ENCODE results near the gene PPP2R2C. TPM values are rescaled to one million over a fixed set of nuclear protein-coding genes. Genes with fewer than 3 reads are reported as not detected.

Gene PPP2R2C
- polyA plus RNA-seq, 1 donor from 2014 or later: 34.4 TPM

- TF ChIP-seq RAD21 (conservative IDR thresholded peaks at IDR 0.05) (no peak), TAF1 (IDR thresholded peaks at IDR 0.05; ENCODE audit: low read depth) (no peak), MXI1 (conservative IDR thresholded peaks at IDR 0.05; ENCODE audit: poor library complexity, severe bottlenecking) (no peak), REST (IDR thresholded peaks at IDR 0.05; ENCODE audit: borderline replicate concordance) (no peak), POLR2AphosphoS5 (IDR thresholded peaks at IDR 0.05) (no peak), EP300 (conservative IDR thresholded peaks at IDR 0.05; ENCODE audit: poor library complexity, severe bottlenecking) (no peak), SMC3 (conservative IDR thresholded peaks at IDR 0.05; ENCODE audit: poor library complexity) (no peak), EZH2 (IDR thresholded peaks at IDR 0.05; ENCODE audit: borderline replicate concordance, insufficient read depth, low read length, poor library complexity, severe bottlenecking) (no peak), CTCF (IDR thresholded peaks at IDR 0.05; ENCODE audit: poor library complexity, severe bottlenecking) (no peak)
- Histone ChIP-seq H3K4me2 (ENCODE audit: low read length) (no peak overlapping the region), H3K4me3 (ENCODE audit: low read length) (no peak overlapping the region), H3F3A (ENCODE audit: insufficient read depth, low read length, poor library complexity, severe bottlenecking) (peaks cover 6% of the 10 kb centered on the region), H3K27me3 (ENCODE audit: insufficient read depth, low read depth, low read length) (no peaks in the 10 kb centered on the region), H3K9ac (ENCODE audit: low read length) (no peak overlapping the region), H3K9me3 (ENCODE audit: low read length) (no peaks in the 10 kb centered on the region), H2AFZ (ENCODE audit: low read depth, low read length) (no peak overlapping the region), H3K9me2 (ENCODE audit: insufficient read depth, low read length) (no peaks in the 10 kb centered on the region), H3K27ac (ENCODE audit: low read length) (no peak overlapping the region), H3K79me2 (replicated peaks; ENCODE audit: insufficient read depth, low read length) (no peaks in the 10 kb centered on the region), H3K36me3 (ENCODE audit: insufficient read depth, low read length) (no peaks in the 10 kb centered on the region), H4K20me1 (ENCODE audit: insufficient read depth) (no peaks in the 10 kb centered on the region)
Measured at GRCh38 chr4:6391852-6392188, 80.6 kb downstream of the PPP2R2C start.

GRCh38 chr4:6391186-6391851, 81.1 kb downstream of the PPP2R2C start:
- no peaks in the 10 kb centered on the region for H3K36me3 ChIP-seq (ENCODE audit: insufficient read depth, low read length)
- H3K9me2 ChIP-seq (ENCODE audit: insufficient read depth, low read length): no peaks in the 10 kb centered on the region
- H4K20me1 ChIP-seq (ENCODE audit: insufficient read depth): no peaks in the 10 kb centered on the region
- H3K9ac ChIP-seq (ENCODE audit: low read length): no peak overlapping the region
- H2AFZ ChIP-seq (ENCODE audit: low read depth, low read length): no peak overlapping the region
- peaks cover 6% of the 10 kb centered on the region for H3F3A ChIP-seq (ENCODE audit: insufficient read depth, low read length, poor library complexity, severe bottlenecking)
- H3K79me2 ChIP-seq (replicated peaks; ENCODE audit: insufficient read depth, low read length): no peaks in the 10 kb centered on the region
- H3K27me3 ChIP-seq (ENCODE audit: insufficient read depth, low read depth, low read length): no peaks in the 10 kb centered on the region
- no peaks in the 10 kb centered on the region for H3K9me3 ChIP-seq (ENCODE audit: low read length)
- H3K4me3 ChIP-seq (ENCODE audit: low read length): no peak overlapping the region
- no peak overlapping the region for H3K27ac ChIP-seq (ENCODE audit: low read length)
- TF ChIP-seq POLR2AphosphoS5 (IDR thresholded peaks at IDR 0.05) (no peak), RAD21 (conservative IDR thresholded peaks at IDR 0.05) (no peak), MXI1 (conservative IDR thresholded peaks at IDR 0.05; ENCODE audit: poor library complexity, severe bottlenecking) (no peak), EP300 (conservative IDR thresholded peaks at IDR 0.05; ENCODE audit: poor library complexity, severe bottlenecking) (no peak), SMC3 (conservative IDR thresholded peaks at IDR 0.05; ENCODE audit: poor library complexity) (no peak), CTCF (IDR thresholded peaks at IDR 0.05; ENCODE audit: poor library complexity, severe bottlenecking) (no peak), REST (IDR thresholded peaks at IDR 0.05; ENCODE audit: borderline replicate concordance) (no peak), TAF1 (IDR thresholded peaks at IDR 0.05; ENCODE audit: low read depth) (no peak), EZH2 (IDR thresholded peaks at IDR 0.05; ENCODE audit: borderline replicate concordance, insufficient read depth, low read length, poor library complexity, severe bottlenecking) (no peak)
- H3K4me2 ChIP-seq (ENCODE audit: low read length): no peak overlapping the region
